NCI-H2196 treated with DMSO at 0.1 percent for 48 hours (cell line): ENCODE data around the gene PRDM10.
A peak's percentile ranks its signal among the peaks of the same experiment; 100 is the strongest.
"Not testable (repeated sequence)": the region's sequence is repeated elsewhere in the genome, so short reads cannot be mapped to it uniquely, and the experiment has no call there.

Source experiments
- DNase-seq: peaks from one replicate; lab custom pipeline; 2025; ENCODE audit not compliant: unreplicated experiment; lab: John Stamatoyannopoulos, UW

PRDM10 gene, protein sequence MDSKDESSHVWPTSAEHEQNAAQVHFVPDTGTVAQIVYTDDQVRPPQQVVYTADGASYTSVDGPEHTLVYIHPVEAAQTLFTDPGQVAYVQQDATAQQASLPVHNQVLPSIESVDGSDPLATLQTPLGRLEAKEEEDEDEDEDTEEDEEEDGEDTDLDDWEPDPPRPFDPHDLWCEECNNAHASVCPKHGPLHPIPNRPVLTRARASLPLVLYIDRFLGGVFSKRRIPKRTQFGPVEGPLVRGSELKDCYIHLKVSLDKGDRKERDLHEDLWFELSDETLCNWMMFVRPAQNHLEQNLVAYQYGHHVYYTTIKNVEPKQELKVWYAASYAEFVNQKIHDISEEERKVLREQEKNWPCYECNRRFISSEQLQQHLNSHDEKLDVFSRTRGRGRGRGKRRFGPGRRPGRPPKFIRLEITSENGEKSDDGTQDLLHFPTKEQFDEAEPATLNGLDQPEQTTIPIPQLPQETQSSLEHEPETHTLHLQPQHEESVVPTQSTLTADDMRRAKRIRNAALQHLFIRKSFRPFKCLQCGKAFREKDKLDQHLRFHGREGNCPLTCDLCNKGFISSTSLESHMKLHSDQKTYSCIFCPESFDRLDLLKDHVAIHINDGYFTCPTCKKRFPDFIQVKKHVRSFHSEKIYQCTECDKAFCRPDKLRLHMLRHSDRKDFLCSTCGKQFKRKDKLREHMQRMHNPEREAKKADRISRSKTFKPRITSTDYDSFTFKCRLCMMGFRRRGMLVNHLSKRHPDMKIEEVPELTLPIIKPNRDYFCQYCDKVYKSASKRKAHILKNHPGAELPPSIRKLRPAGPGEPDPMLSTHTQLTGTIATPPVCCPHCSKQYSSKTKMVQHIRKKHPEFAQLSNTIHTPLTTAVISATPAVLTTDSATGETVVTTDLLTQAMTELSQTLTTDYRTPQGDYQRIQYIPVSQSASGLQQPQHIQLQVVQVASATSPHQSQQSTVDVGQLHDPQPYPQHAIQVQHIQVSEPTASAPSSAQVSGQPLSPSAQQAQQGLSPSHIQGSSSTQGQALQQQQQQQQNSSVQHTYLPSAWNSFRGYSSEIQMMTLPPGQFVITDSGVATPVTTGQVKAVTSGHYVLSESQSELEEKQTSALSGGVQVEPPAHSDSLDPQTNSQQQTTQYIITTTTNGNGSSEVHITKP

DNA sequence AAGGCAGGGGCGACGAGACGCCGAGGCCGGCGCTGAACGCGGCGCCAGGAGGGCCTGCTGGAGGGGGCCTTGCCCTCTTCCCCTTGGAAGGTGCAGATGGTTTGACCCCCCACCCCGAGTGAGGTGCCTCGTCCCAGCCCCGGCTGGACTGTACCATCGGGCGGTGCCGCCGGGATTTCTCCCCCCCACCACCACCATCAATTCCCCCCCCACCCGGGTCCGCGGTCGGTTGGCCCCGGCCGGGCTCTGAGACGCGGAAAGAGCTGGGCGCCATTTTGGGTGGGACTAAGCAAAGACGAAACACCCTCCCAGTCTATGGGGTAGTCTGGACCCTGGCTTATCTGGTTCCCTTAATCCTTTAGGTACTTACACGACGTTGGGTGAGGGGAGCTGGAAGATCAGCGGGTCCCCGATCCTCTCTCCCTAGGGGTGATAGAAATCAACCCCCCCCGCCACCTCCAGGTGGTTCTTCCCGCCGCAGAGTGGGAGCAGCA lies at the start of gene PRDM10:
Gene PRDM10 (minus strand): TSS at position 484 of the 494 bp plus-strand sequence. CDS start 41,871 bp downstream, outside the sequence.
- peak; percentile 85 for DNase-seq

DNA sequence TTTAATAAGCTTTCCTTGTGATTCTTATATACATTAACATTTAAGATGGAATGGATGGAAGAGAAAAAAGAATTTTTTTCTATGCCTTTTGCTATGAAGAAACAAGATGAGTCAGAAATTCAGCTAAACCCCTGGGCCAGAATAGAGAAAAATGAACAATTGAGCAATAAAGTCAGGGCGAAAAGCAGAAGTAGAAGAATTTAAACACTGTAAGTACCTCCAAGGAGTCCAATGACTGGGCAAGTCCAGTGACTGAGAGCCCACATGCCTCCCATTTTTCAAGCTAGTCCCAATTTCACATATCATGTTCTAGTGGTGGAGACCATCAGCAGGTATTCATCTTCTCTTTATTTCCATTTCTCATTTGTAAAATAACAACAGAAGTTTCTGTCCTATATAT lies 48.4 kb upstream of the PRDM10 start:
- DNase-seq = no peak

GRCh38 chr11:130050257-130050656 lies 47.6 kb upstream of the PRDM10 start:
- peak; percentile 45 for DNase-seq

- no peak for DNase-seq
Observed at GRCh38 chr11:130049328-130049771, 46.7 kb upstream of the PRDM10 start.

DNA sequence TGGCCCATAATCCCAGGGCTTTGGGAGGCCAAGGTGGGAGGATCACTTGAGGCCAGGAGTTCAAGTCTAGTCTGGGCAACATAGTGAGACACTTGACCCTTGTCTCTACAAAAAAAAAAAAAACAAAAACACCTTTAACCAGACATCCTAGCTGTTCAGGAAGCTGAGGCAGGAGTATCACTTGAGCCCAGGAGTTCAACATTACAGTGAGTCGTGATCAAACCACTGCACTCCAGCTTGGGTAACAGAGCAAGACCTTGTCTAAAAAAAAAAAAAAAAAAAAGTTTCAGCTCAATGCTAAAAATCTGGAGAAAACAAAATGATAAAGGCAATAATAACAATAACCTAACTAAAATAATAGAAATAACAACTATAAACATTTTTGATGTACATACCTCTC lies 44.5 kb upstream of the PRDM10 start:
- DNase-seq = no peak

DNA sequence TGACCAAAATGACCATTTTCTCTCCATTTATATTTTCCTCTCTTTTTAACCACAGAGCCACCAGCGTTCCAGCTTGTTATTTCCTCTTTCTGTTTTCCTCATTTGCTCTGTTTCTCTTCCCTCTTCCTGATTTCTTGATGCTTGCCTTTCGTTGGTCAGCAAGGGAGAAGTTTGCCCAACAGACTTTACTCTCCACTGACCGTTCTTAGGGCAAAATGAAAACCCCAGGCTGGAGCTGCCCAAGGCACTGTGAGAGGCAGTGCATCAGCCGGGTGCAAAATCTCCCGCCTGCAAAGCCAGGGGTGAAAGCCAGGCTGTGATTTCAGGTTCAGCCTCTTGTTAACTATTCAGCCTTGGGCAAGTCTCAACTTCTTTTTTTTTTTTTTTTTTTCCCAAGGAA lies 40.9 kb upstream of the PRDM10 start:
- no peak for DNase-seq

DNA sequence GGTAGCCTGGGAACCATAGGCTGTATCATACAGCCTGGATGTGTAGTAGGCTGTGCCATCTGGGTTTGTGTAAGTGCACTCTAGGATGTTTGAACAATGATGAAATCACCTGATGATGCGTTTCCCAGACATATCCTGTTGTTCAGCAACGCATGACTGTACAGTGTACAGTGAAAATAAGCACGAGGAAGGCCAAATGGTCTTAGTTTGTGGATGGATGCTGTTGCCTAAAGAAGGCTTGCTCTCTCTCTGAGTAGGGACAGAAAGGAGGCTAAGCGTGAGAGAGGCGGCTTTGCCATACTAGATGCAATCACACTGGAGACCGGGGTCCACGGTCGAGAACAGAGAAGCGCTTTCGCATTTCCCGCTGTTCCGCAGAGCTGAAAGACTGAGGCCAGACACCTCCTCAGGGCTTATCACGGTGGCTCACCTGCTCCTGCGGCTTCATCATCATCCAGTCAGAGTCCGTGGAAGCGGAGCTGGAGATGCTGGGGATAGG lies 39.5 kb upstream of the PRDM10 start:
- peak; percentile 10 for DNase-seq

DNA sequence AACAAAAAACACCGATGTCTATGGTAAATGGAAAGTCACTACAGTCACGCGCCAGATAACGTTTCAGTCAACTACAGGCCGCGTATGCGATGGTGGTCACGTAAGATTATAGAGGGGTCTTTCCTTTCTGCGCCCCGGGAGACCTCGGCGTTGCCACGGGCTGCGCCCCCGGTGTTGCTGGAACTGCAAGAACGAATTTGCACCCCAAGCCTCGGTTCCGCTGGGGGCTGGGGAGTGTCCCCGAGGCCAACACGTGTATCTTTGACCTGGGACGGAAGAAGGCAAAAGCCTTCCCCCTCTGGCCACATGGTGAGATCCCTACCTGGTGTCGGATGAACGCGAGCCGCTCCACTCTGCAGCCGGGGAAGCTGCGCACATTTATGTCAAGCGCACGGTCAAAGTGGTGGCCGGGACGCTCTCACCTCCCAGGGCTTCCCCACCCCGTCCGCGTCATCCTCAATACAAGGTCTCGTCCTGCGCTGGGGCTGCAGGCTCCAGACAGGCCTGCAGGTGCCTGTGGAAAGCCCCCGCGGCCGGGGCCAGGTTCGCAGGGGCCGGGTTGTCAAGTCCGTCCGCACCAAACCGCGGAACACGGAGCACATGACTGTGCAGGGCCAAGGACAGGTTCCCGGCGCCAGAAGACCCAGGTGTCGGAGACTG lies 37.8 kb upstream of the PRDM10 start:
- DNase-seq = no peak

- no peak for DNase-seq
Observed at GRCh38 chr11:130037881-130038585, 35.4 kb upstream of the PRDM10 start.

DNA sequence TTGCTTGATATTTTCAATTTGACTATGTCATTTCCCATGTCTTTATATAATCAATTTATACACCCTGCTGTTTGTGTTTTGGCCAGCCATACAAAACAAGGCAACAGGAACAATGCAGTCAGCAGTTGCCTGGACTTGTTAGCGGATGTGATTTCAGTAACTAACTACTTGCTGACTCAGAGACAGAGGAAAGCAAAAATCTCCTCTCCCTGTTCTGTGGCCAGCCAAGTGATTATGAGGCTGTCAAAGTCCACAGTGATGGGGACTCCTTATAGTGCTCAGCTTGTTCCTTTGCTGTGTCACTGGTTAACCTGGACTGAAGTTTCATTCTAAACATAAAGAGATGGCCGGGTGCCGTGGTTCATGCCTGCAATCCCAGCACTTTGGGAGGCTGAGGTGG lies 34.4 kb upstream of the PRDM10 start:
- no peak for DNase-seq

DNA sequence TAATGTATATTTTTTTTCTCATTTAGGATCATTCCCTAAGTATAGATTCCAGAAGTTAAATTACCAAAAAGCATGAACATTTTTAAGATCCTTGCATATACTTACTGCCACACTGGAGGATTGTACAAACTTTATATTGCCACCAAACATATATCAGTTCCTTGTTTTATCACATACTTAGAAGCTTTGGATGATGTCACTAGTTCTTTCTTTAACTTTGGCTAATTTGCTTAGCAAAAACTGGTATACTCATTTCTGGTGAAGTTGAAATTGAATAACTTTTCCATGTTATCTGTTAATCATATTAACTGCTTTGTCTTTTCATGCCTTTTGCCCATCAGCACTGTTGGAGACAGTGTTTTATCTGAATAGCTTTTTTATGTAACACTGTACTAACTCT lies 31.6 kb upstream of the PRDM10 start:
- DNase-seq = no peak

DNA sequence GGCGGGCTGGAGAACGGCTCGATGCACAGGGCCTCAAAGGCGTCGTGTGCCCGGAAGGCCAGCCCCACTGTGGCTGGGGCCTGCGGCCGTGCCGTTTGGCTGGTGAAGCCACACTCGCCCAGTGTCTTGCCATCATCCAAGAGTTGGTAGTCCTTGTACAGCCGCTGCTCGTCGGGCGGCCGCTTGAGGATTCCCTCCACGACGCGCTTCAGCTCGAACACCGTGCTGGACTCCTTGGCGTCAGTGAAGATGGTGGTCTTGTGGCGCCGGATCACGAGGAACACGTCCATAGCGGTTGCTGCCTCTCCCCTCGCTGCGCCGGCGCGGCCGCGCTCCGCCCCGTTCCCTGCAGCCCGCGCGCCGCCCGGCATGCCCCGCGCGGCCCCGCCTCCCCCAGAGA lies 30.3 kb upstream of the PRDM10 start:
- DNase-seq = no peak

DNA sequence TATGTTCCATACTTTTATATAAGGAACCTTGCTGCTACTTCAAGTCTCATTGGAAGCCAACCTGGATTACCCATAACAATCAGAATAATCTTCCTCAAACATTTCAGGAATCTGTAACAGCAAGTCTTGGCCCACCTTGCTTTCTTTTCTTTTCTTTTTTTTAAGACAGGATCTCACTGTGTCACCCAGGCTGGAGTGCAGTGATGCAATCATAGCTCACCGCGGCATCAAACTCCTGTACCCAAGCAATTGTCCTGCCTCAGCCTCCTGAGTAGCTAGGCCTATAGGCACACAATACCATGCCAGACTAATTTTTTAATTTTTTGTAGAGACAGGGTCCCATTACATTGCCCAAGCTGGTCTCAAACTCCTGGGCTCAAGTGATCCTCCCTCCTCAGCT lies 29.3 kb upstream of the PRDM10 start:
- no peak for DNase-seq

DNA sequence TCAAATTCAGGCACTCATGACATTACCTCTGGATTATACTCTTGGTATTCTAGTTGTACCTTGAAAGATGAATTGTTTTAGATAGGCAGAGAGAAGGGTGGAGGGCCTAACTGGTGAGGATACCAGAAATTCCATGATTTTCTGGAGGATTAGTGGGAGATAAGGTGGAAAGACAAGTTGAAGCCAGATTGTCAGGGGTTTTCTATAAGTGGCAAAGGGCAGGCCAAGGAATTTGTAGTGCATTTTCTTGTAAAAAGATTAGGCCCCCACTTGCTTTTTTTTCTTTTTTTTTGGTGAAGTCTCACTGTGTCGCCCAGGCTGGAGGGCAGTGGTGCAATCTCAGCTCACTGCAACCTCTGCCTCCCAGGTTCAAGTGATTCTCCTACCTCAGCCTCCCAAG lies 28.4 kb upstream of the PRDM10 start:
- no peak for DNase-seq

- DNase-seq = no peak
Observed at GRCh38 chr11:130029137-130029536, 26.5 kb upstream of the PRDM10 start.

GRCh38 chr11:130025371-130025770 lies 22.7 kb upstream of the PRDM10 start:
- no peak for DNase-seq

DNA sequence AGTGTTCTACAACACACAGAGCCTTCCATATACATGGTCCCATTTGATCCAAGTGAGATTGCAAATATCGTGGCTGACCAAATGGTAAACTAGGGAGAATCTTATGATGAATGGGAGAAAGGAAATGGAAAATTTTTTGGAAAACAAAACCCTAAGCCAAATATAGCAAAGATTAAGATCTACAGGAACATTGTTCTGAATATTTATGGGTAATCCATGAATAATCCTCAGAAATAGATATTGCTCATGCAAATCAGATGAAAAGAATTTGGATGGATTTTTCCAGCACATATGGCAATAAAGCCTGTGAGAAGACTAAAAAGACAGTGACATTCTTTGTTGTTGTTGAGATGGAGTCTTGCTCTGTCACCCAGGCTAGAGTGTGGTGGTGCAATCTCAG lies 21.7 kb upstream of the PRDM10 start:
- no peak for DNase-seq

DNA sequence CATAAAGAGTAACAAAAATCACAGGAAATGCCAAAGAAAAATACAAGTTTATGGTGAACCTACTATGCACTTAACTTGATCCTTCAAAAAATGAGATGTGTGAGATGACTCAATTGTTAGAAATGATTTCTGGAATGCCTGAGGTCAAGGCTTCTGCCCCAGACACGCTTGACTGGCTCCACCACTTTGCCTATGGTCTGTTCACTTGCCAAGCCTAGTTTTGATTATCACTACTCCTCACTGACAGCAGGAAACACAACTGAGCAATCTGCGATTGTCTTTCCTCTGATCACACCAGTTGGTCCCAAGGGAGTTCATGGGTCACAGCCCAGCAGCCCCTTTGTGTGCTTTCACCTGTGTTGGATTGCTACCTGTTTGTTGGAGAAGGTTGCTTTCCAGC lies 20.6 kb upstream of the PRDM10 start:
- no peak for DNase-seq

DNA sequence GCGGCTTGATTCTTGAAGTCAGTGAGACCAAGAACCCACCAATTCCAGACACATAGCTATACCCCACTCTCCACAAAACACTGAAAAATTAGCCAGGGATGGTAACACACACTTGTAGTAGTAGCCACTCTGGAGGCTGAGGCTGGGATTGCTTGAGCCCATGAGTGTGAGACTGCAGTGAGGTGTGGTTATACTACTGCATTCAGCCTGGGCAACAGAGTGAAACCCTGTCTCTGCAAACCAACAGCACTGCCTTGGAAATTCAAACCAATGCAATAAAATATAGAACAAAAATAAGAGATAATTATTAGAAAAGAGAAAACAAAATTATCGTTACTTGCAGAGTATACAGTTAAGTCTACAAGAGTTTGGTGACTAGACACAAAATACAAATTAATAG lies 20.2 kb upstream of the PRDM10 start:
- DNase-seq = no peak

GRCh38 chr11:130021606-130022005 lies 19.0 kb upstream of the PRDM10 start:
- not testable (repeated sequence) for DNase-seq
